ENCODE data around the gene VDAC2.
"Not testable (repeated sequence)": the region's sequence is repeated elsewhere in the genome, so short reads cannot be mapped to it uniquely, and the experiment has no call there.

Gene VDAC2

DNA sequence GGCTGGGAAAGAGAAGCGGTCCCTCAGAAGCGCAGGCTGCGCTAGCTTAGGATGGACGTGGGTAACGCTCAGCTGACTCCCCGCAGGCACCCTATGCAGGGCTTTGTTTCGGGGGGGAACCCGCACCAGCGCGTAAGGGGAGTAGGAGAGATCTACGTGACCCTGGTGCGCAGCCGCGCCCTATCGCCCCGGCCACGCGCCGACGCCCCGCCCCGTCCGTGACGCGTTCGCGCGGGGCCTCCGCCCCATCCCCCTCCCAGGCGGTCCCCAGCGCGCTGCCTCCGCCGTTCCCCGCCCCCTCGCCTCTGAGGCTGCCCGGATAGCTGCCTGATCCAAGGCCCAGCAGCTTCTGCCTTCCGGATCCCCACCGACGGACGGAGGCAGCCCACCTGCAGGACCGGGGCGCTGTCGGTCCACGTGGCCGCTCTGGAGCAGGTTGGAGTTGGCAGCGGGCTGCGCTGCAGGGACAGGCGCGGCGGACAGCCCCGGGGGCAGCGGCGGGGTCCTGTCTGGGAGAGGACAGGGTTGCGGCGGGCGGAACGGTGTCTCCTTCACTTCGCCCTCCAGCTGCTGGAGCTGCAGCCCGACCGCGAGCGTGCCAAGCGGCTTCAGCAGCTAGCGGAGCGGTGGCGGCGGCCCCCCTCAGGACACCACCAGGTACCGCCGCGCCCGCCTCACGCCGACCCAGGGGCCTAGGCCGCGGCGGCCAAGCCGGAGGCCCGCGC is at the start of gene VDAC2:
TSS of gene VDAC2 (plus strand) at position 515 of the 725 bp plus-strand sequence. CDS start 363 bp downstream, outside the sequence.
- DNase-seq, result peak; percentile 90 to 98 (median 97)

- DNase-seq, result peak; percentile 12 to 32 (median 29)
These were observed 44.6 kb upstream of the VDAC2 start for GRCh38 chr10:75165684-75166622.

- DNase-seq, result no peak
These were observed 44.0 kb upstream of the VDAC2 start for GRCh38 chr10:75166623-75166972.

GRCh38 chr10:75168275-75168674 is 42.3 kb upstream of the VDAC2 start:
- no peak for DNase-seq

DNA sequence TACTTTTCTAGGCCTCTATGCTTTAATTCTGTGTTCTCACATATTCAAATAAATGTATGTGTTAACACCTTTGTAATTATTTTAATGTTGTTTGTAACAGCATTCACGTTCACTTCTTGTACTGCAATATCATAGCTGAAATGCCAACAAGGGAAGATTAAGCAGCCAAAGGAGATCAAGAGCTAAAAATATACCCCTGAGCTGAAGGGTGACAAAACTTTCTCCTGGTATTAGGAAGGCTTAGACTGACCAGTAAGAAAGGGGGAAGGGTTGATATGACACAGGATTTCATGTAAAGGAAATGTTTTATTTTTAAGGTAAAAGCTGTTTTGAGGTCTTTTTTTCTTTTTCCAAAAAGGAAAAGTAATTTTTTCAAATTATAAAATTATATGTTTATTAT is 40.4 kb upstream of the VDAC2 start:
- no peak for DNase-seq

GRCh38 chr10:75175046-75175445 is 35.5 kb upstream of the VDAC2 start:
- no peak for DNase-seq

DNA sequence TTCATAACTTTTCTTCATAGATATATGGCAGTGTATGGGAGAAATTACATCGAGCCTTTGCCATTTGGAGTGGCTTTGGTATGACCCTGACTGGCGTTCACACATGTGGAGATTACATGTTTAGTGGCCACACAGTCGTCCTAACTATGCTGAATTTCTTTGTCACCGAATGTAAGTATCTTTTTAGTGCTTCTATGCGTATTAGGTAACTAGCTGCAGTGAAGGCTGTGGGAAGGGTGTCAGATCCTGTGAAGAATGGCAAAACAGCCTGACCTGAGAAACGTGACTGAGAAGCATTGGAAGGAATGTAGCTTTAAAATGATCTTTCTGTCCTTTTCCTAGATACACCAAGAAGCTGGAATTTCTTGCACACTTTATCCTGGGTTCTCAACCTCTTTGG is 34.5 kb upstream of the VDAC2 start:
- no peak for DNase-seq

DNA sequence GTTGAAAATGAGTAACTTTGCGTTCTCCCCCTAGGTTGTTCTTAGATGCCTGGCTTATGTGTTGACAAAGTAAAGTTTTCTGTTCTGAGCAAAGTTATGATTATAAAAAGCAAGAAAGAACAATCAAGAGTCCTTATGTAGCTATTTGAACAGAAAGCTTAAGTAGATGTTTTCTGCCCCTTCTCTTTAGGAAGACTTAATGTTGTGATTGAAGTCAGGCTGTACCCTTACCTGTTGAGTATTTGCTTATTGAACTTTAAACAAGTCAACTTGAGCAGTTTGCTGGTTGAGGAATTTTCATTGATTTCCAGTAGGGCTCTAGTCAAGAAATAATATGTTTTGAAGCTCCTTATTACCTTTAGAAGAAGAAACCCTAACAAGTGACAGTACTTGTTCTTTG is 33.9 kb upstream of the VDAC2 start:
- no peak for DNase-seq

- no peak for DNase-seq
These were observed 30.9 kb upstream of the VDAC2 start for GRCh38 chr10:75179657-75180177.

- no peak for DNase-seq
These were observed 30.0 kb upstream of the VDAC2 start for GRCh38 chr10:75180592-75180991.

GRCh38 chr10:75181073-75181472 is 29.5 kb upstream of the VDAC2 start:
- no peak for DNase-seq

DNA sequence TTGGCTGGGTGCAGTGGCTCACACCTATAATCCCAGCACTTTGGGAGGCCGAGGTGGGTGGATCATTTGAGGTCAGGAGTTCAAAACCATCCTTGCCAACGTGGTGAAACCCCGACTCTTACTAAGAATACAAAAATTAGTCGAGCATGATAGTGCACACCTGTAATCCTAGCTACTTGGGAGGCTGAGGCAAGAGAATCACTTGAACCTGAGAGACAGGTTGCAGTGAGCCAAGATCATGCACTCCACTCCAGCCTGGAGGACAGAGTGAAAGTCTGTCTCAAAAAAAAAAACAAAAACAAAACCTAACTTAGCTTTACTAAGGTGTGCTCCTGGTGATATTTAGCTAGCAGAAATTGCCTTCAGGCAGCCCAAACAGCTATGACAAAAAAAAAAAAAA is 24.3 kb upstream of the VDAC2 start:
- DNase-seq, result no peak

DNA sequence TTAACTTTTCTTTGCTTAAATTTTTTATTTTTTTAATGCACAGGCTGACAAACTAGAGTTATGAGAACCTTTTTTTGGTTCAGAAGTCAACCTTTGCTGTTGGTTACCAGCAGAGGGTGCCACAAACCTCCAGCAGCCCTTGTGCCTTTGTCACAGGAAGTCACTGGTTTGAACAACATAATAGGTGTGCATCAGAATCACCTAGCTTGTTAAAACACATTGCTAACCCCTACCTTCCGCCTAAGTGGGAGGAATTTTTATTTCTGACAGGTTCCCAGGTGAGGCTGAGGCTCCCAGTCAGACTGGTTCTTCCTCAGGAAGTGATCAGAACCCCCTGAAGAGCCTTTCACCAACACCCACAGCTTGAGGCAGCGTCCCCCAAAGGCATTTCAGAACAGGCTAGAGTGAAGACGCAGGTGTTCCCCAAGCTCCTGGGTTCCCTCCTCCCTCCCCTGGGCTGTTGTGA is 22.6 kb upstream of the VDAC2 start:
- peak; percentile 69 to 71 (median 70) for DNase-seq

DNA sequence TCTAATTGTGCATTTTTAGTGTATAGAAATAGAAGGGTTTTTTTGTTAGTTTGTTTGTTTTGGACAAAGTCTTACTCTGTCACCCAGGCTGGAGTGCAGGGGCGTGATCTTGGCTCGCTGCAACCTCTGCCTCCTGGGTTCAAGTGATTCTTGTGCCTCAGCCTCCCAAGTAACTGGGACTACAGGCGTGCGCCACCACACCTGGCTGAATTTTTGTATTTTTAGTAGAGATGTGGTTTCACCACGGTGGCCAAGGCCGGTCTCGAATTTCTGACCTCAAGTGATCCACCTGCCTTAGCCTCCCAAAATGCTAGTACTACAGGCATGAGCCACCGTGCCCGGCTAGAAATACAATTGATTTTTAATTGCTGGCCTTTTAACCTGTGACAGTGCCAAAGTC is 22.1 kb upstream of the VDAC2 start:
- DNase-seq, result not testable (repeated sequence)

- no peak for DNase-seq
These were observed 21.1 kb upstream of the VDAC2 start for GRCh38 chr10:75189266-75190096.

DNA sequence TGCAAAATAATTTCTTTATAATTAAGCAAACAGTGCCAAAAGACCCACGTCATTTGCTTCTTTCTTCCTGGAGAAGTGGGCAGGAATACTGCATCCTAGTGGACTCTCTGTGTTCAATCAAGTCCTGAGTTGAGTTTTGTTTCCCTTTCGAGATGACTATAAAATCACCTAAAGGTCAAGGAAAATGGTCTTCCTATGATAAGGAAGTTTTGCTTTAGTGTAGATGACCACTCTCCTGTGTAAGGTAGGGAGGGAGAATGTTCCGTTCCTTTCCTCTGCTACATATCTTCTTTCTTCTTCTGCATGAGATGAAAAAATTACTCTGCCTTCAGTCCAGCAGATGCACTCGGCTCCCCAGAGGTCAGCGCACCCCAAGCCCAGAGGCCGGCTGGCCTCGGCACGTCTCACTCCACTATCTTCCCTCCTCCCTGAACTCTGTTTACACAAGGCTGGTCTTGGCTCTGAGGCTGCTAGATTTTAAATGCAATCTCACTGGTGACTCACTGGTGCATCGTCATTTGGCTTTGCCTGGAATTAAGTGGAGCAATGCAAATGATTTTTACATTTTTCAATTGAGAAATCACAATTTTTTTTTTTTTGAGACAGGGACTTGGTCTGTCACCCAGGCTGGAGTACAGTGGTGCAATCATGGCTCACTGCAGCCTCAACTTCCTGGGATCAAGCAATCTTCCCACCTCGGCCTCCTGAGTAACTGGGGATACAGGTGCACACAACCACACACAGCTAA is 18.6 kb upstream of the VDAC2 start:
- DNase-seq, result peak; percentile 72 to 90 (median 83)

DNA sequence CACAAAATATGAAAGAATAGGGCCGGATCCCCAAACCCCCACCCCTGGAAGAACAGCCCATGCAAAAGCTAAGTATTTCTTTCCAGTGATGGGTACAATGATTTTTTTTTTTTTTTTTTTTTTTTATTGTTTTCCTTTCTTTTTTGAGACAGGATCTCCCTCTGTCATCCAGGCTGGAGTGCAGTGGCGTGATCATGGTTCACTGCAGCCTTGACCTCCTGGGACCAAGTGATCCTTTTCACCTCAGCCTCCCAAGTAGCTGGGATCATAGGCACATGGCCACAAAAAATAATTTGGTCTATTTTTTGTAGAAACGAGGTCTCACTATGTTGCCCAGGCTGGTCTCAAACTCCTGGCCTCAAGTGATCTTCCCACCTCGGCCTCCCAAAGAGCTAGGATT is 16.0 kb upstream of the VDAC2 start:
- not testable (repeated sequence) for DNase-seq

- no peak for DNase-seq
These were observed 15.4 kb upstream of the VDAC2 start for GRCh38 chr10:75195035-75195763.

GRCh38 chr10:75197066-75197465 is 13.5 kb upstream of the VDAC2 start:
- DNase-seq, result no peak

DNA sequence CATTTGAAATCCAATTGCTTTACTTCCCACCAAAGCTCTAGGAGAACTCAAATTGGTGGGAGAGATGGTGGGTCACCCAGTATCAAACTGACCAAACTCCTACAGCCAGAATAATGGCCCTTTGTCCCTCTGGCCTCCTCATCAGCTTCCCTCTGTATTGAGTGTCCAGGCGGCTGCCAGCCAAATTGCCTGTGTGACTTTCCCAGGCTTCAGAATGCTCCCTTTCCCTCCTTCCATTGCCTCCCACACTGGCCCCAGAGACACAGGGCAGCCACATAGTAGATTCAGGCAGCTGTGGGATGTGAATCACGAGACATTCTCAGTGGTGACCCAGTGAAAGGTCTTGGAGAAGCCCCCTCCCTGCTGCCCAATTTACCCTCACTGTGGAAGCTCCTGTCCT is 12.7 kb upstream of the VDAC2 start:
- no peak for DNase-seq

DNA sequence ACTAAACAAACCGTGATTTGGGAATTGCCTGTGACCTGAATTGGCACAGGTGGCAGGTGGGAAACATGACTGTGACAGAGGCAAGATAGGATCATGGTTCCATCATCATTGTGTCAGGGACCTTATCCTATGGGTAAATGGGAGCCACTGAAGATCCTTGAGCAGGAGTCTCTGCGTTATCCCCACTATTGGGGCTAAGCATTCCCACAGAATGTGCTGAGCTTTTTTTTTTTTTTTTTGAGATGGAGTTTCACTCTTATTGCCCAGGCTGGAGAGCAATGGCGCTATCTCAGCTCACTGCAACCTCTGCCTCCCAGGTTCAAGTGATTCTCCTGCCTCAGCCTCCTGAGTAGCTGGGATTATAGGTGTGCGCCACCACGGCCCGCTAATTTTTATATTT is 10.6 kb upstream of the VDAC2 start:
- DNase-seq, result not testable (repeated sequence)
